GM18520 (cell line): Measurements from ENCODE around the gene TNS1.

Experiments used
- ATAC-seq: cut with Tn5 transposase; IDR thresholded peaks from one replicate; pipeline ENCODE4 v1.9.1; 2021; ENCODE audit not compliant: unreplicated experiment

The TNS1 gene

DNA sequence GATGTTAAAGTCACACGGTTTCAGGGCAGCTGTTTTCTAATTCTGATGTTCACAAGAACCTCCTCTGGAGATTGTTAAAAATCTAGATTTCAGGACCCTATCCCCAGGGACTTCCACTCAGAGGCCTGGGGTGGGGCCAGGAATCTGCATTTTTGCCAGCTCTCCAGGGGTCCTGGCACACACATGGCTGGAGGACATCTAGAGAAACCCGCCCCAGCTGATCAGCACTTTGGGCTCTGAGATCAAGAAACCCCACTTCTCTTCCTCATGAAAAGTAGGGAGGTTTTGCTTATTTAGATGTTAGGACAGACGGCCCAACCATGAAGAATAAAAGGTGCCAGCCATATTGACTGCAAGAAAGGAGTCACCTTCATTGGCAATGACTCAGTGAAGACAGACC, 148.8 kb downstream of the TNS1 start:
- no peak for ATAC-seq

GRCh38 chr2:217853301-217853881, 149.4 kb downstream of the TNS1 start:
- ATAC-seq, result no peak

GRCh38 chr2:217852555-217853211, 150.1 kb downstream of the TNS1 start:
- no peak for ATAC-seq

DNA sequence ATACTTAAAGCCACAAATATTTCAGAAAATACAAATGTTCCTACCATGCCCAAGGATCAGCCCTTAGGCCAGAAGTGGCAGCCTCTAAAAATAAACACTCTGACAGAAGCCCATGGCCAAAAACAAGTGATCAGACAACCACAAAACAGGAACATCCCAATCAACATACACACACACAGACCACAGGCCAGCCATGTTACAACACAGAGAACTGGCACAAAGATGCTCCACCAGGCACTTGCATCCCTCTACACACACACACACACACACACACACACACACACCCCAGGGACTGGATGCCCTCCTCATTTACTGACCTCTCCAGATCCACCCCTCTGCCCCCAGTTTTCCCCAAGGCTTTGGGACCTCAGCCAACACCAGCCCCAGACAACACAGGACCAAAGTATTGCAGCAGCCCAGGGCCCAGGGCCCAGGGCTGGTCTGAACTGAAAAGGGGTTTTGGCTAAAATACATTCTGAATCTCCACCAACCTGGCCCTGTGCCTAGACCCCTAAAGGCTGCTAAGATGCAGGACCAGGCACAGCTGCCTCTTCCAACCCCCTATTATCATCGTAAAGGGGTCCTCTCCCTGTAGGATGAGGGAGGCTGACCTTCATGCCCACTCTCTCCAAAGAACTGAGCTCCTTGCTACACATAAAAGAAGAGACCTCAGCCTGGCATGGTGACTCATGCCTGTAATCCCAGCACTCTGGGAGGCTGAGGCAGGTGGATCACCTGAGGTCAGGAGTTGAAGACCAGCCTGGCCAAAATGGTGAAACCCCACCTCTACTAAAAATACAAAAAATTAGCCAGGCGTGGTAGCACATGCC, 151.4 kb downstream of the TNS1 start:
- no peak for ATAC-seq

GRCh38 chr2:217849154-217849975, 153.4 kb downstream of the TNS1 start:
- ATAC-seq, result no peak

- ATAC-seq, result no peak
Measured at GRCh38 chr2:217848351-217848957, 154.3 kb downstream of the TNS1 start.

DNA sequence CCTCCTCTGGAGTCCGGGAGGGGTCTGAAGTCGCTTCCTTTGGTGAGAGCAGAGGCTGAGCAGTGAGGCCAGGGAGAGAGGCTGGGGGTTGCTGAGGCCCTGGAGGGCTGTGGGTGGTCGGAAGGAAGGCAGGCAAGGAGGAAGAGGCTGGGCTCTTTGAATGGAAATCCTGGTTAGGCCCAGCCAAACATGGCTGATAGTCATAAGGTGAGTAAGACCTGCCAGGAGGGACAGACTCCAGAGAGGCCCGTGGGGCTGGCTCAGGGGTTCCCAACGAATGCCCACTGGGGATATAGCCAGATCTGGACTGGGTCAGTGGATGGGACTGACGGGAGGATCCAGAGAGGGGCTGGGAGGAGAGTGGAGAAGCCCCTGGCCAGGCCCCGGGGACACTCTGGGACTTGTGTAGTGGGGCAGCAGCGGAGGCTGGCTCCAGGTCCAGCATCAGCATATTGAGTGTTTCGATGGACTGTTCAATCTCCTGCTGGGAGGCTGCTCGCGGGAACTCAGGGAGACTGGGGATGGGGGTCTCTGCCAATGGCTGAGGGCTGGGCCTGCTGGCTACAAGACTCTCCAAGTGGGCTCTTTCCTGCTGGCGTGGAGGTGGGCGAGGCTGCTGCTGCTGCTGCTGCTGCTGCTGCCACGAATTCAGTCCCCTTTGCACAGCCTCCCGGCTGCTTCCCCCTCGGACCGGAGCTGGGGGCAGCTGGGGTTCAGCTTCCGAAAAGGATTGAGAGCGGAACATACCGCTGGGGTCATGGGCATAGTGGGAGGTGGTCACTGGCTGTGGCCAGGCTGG, 155.0 kb downstream of the TNS1 start:
- no peak for ATAC-seq

GRCh38 chr2:217847115-217847514, 155.7 kb downstream of the TNS1 start:
- no peak for ATAC-seq

GRCh38 chr2:217846321-217846743, 156.5 kb downstream of the TNS1 start:
- ATAC-seq, result no peak

GRCh38 chr2:217845301-217845700, 157.5 kb downstream of the TNS1 start:
- ATAC-seq, result no peak

DNA sequence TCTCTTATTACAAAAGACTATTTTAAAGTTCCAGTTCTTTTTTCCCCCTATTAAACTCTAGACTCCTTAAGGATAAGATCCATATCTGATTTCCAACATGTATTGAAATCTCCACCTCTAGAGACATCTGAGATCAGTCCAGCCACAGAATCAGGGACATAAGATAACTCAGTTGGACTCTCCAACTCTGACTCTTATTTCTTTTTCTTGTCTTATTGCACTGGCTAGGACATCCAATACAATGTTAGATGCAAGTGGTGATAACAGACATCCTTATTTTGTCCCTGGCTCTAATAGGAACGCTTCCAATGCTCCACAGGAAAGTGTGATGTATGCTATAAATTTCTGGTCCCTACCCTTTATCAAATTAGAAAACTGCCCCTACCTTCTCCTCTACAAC, 158.1 kb downstream of the TNS1 start:
- no peak for ATAC-seq

GRCh38 chr2:217843324-217843723, 159.5 kb downstream of the TNS1 start:
- no peak for ATAC-seq

- ATAC-seq, result no peak
Measured at GRCh38 chr2:217842017-217842416, 160.8 kb downstream of the TNS1 start.

DNA sequence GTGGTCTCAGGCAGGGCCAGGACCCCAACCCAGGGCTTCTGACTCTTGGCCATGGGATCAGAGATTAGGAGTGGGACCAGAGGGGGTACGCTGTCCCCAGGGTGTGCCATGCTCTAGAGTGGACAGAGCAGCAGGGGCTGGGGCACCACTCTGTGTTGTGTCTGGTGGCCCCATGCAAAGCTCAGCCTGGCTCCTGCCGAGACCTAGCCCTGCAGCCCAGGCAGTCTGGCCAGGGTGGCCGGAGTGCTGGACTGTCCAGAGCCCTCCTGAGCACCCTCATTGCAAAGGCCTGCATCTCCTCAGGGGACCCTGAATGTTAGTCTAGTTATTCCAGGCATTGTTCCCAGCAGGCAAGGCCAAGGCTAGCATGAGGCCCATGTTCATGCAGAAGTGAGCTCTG, 162.3 kb downstream of the TNS1 start:
- no peak for ATAC-seq

GRCh38 chr2:217839750-217840107, 163.1 kb downstream of the TNS1 start:
- no peak for ATAC-seq

GRCh38 chr2:217839073-217839749, 163.6 kb downstream of the TNS1 start:
- ATAC-seq, result no peak

DNA sequence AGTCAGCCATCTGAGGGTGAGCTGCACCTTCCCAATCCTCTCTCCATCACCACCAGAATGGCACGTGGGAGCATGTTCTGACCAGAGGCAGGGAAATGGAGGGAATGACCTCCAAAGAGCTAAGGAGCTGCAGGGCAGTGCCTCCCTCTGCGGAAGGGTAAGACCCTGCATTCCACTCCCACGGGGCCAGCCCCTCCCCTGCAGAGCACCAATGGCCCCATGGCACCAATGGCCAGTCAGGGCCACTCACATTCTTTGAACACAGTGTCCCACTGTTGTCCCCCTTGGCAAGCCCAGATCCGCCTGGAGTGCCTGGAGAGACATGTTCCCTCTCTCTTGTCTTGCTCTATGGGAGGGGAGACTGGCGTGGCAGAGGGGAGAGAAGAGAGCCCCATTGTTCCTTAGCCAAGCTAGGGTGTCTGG, 164.4 kb downstream of the TNS1 start:
- no peak for ATAC-seq

- no peak for ATAC-seq
Measured at GRCh38 chr2:217837530-217837929, 165.3 kb downstream of the TNS1 start.

DNA sequence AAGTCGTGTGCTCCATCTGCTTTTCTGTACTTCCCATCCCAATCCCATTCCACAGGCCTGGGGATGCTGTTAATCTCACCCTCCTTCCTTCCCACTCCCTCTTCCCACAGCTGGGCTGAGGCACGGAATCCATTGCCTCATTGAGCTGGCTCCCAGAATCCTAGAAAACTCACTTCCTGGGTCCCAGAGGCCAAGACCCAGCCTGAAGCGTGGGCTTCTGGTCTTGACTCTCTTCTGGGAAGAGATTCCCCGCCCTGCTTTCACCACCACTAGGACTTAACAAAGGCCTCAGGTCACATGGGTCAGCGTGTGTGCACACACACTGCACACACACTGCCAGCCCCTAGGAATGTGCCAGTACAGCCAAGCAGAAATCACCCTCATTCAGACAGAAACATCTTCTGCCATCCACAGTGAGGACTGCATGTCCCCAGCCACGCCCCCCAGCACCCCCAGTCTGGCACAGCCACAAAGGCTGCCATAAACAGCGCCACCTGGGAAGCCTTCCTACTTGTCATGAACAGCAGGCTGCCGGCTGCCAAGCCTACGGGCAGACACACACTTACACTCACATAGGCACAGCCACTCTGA, 165.8 kb downstream of the TNS1 start:
- no peak for ATAC-seq
